ENCODE results near the gene GPR39. TPM values are rescaled to one million over a fixed set of nuclear protein-coding genes. Genes with fewer than 3 reads are reported as not detected.

The GPR39 gene
- polyA plus RNA-seq, 1 experiment = 2.9 TPM

DNA sequence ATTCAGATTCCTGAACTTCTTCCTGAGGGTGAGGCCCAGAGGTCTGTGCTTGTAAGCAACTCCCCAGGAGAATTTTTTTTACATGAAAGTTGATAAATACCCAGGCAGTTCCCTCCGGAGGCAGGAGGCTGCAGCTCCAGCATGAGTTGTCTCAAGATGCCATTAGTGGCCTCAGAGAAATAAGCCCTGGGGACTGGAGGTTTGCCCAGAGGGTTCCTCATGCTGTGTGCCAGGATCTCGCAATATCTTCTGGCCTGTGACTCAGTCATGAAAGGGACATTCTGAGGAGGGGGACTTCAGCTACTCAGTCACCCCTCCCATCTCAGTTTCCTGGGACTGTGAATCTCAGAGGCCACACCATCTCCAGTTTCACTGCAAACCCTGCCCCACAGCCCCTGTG lies 203.5 kb downstream of the GPR39 start:
- H3K27me3 ChIP-seq (ENCODE audit: control insufficient read depth, insufficient read depth, low read length) = no peaks in the 10 kb centered on the region
- ChIA-PET POLR2A (no interaction called here), CTCF (no interaction called here)
- no peaks in the 10 kb centered on the region for H3K9me3 ChIP-seq (ENCODE audit: control insufficient read depth, insufficient read depth, low read length)
- no peak for DNase-seq (ENCODE audit: low read depth, low spot score)
- no peak overlapping the region for H3K4me3 ChIP-seq (ENCODE audit: low read depth, low read length)
- no peak overlapping the region for H3K27ac ChIP-seq (ENCODE audit: low read depth, low read length)
- no peak for TF ChIP-seq CTCF (IDR thresholded peaks at IDR 0.05; ENCODE audit: low read depth, low read length)

- ChIA-PET CTCF (interaction anchor here (0.6 kb wide), 1 partner anchor 13 kb away, joined by 4 read pairs; no protein-coding TSS in a partner anchor), POLR2A (no interaction called here)
- Histone ChIP-seq H3K27me3 (ENCODE audit: control insufficient read depth, insufficient read depth, low read length) (no peaks in the 10 kb centered on the region), H3K9me3 (ENCODE audit: control insufficient read depth, insufficient read depth, low read length) (no peaks in the 10 kb centered on the region), H3K27ac (ENCODE audit: low read depth, low read length) (no peak overlapping the region), H3K4me3 (ENCODE audit: low read depth, low read length) (no peak overlapping the region)
- TF ChIP-seq CTCF (IDR thresholded peaks at IDR 0.05; ENCODE audit: low read depth, low read length) = no peak
- no peak for DNase-seq (ENCODE audit: low read depth, low spot score)
These were observed 204.7 kb downstream of the GPR39 start for GRCh38 chr2:132621131-132621875.

DNA sequence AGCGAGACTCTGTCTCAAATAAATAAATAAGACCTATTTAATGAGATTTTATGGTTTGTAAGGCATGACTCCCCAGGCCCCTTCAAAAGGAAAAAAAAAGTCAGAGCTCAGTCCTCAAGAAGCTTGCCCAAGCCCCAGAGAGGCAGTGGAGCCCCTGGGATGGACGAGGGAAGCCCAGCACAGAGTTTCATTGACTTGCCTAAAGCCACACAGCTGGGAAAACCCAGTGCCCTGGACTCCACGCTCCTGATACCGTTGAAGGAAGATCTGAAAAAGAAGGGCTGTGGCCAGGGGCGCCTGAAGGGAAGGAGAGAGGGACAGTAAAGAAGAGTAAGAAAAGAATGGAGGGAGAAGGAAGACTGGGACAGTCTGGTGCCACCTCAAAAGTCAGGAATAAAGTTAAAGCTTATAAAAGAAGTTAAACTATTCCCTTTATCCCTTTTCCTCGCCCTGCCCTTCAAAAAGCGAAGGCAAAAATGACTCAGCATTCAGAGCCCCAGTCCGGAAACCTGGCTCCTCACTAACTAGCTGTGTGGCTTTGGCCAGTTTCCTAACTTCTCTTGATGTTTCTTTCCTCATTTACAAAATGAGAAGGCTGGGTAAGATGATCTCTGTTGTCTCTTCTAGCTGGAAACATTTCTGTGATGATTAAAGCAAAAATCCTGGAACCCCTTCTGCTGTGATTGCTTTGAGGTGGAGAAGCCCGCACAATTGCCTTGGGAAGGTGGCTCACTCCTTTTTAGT lies 206.7 kb downstream of the GPR39 start:
- no peaks in the 10 kb centered on the region for H3K27me3 ChIP-seq (ENCODE audit: control insufficient read depth, insufficient read depth, low read length)
- no peak overlapping the region for H3K4me3 ChIP-seq (ENCODE audit: low read depth, low read length)
- POLR2A ChIA-PET = interaction anchor here (0.6 to 0.7 kb wide), 2 partner anchors 8 to 185 kb away, joined by 3 to 5 read pairs; no protein-coding TSS in a partner anchor
- no peaks in the 10 kb centered on the region for H3K9me3 ChIP-seq (ENCODE audit: control insufficient read depth, insufficient read depth, low read length)
- peak overlapping the region; percentile 92 for H3K27ac ChIP-seq (ENCODE audit: low read depth, low read length)
- peak; percentile 32 for DNase-seq (ENCODE audit: low read depth, low spot score)
- TF ChIP-seq CTCF (IDR thresholded peaks at IDR 0.05; ENCODE audit: low read depth, low read length) = no peak
- CTCF ChIA-PET = interaction anchor here (1.2 kb wide), 1 partner anchor 76 kb away, joined by 5 read pairs; no protein-coding TSS in a partner anchor

DNA sequence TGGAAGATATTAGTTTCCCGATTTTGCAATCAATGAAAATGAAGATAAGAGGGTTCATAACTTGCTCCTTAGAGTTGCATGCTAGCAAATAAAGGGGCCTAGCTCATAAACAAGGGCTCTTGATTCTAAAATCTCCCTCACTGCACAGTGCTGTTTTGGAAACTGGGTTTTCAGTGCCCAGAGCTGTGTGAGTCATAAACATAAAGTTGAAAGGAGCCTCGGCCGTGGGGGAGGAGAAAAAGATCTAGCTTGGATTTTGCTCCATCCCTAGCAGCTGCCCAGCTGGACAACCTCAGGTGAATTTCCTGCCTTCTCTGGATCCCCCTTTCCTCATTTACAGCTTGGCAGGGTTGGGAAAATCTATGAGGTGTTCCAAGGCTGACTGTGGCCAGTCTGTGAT lies 210.9 kb downstream of the GPR39 start:
- Histone ChIP-seq H3K9me3 (ENCODE audit: control insufficient read depth, insufficient read depth, low read length) (no peaks in the 10 kb centered on the region), H3K27me3 (ENCODE audit: control insufficient read depth, insufficient read depth, low read length) (no peaks in the 10 kb centered on the region), H3K27ac (ENCODE audit: low read depth, low read length) (no peak overlapping the region), H3K4me3 (ENCODE audit: low read depth, low read length) (no peak overlapping the region)
- TF ChIP-seq CTCF (IDR thresholded peaks at IDR 0.05; ENCODE audit: low read depth, low read length) = no peak
- no peak for DNase-seq (ENCODE audit: low read depth, low spot score)
- CTCF ChIA-PET = interaction anchor here (1.0 to 1.3 kb wide), 2 partner anchors 80 to 1217 kb away, joined by 3 read pairs; no protein-coding TSS in a partner anchor
- POLR2A ChIA-PET = interaction anchor here (0.6 kb wide), 1 partner anchor 137 kb away, joined by 9 read pairs; no protein-coding TSS in a partner anchor
